ENCODE measurements around the gene CNDP1. TPM values are rescaled to one million over a fixed set of nuclear protein-coding genes. Genes with fewer than 3 reads are reported as not detected.

CNDP1 gene
- polyA plus RNA-seq, 1 experiment, result not detected

- CTCF ChIA-PET, result interaction anchor here (2.2 kb wide), 1 partner anchor 11 kb away, joined by 8 read pairs; no protein-coding TSS in a partner anchor
- no peak for TF ChIP-seq CTCF (IDR thresholded peaks at IDR 0.05; ENCODE audit: insufficient read depth, low read depth, low read length)
- no peak overlapping the region for H3K4me3 ChIP-seq (ENCODE audit: low read depth, low read length)
- H3K36me3 ChIP-seq (ENCODE audit: control insufficient read depth, insufficient read depth, low read length), result no peaks in the 10 kb centered on the region
- peaks cover 11% of the 10 kb centered on the region for H3K27me3 ChIP-seq (ENCODE audit: control insufficient read depth, insufficient read depth, low read length)
- POLR2A ChIA-PET, result no interaction called here
- DNase-seq (ENCODE audit: low read depth), result no peak
Observed at GRCh38 chr18:74540652-74541421, 6.5 kb downstream of the CNDP1 start.

GRCh38 chr18:74541703-74542555, 7.6 kb downstream of the CNDP1 start:
- POLR2A ChIA-PET, result no interaction called here
- DNase-seq (ENCODE audit: low read depth), result no peak
- CTCF ChIA-PET, result interaction anchor here (2.2 kb wide), 1 partner anchor 10 kb away, joined by 8 read pairs; no protein-coding TSS in a partner anchor
- H3K27me3 ChIP-seq (ENCODE audit: control insufficient read depth, insufficient read depth, low read length), result peaks cover 11% of the 10 kb centered on the region
- H3K36me3 ChIP-seq (ENCODE audit: control insufficient read depth, insufficient read depth, low read length), result no peaks in the 10 kb centered on the region
- TF ChIP-seq CTCF (IDR thresholded peaks at IDR 0.05; ENCODE audit: insufficient read depth, low read depth, low read length), result no peak
- no peak overlapping the region for H3K4me3 ChIP-seq (ENCODE audit: low read depth, low read length)

GRCh38 chr18:74544898-74545297, 10.6 kb downstream of the CNDP1 start:
- no peak overlapping the region for H3K4me3 ChIP-seq (ENCODE audit: low read depth, low read length)
- CTCF ChIA-PET, result no interaction called here
- no peaks in the 10 kb centered on the region for H3K36me3 ChIP-seq (ENCODE audit: control insufficient read depth, insufficient read depth, low read length)
- POLR2A ChIA-PET, result no interaction called here
- no peak for TF ChIP-seq CTCF (IDR thresholded peaks at IDR 0.05; ENCODE audit: insufficient read depth, low read depth, low read length)
- no peak for DNase-seq (ENCODE audit: low read depth)
- H3K27me3 ChIP-seq (ENCODE audit: control insufficient read depth, insufficient read depth, low read length), result peaks cover 5% of the 10 kb centered on the region

- CTCF ChIA-PET, result interaction anchor here (0.6 to 2.9 kb wide), 4 partner anchors 168 to 198 kb away, joined by 3 to 24 read pairs (median 5); no protein-coding TSS in a partner anchor
- H3K4me3 ChIP-seq (ENCODE audit: low read depth, low read length), result no peak overlapping the region
- POLR2A ChIA-PET, result no interaction called here
Observed at GRCh38 chr18:74546007-74546406, 11.7 kb downstream of the CNDP1 start.

More at GRCh38 chr18:74546007-74546406, 11.7 kb downstream of the CNDP1 start:
- H3K27me3 ChIP-seq (ENCODE audit: control insufficient read depth, insufficient read depth, low read length), result peaks cover 3% of the 10 kb centered on the region
- no peak for TF ChIP-seq CTCF (IDR thresholded peaks at IDR 0.05; ENCODE audit: insufficient read depth, low read depth, low read length)
- no peaks in the 10 kb centered on the region for H3K36me3 ChIP-seq (ENCODE audit: control insufficient read depth, insufficient read depth, low read length)
- DNase-seq (ENCODE audit: low read depth), result no peak
